Measurements from ENCODE around the gene YPEL5. TPM values are rescaled to one million over a fixed set of nuclear protein-coding genes. Genes with fewer than 3 reads are reported as not detected.

The YPEL5 gene
- total RNA-seq, 1 donor from 2014 or later, result 83.5 TPM

GRCh38 chr2:30209227-30209626 lies 62.4 kb downstream of the YPEL5 start:
- no peaks in the 10 kb centered on the region for H3K9me3 ChIP-seq
- no peak overlapping the region for H3K4me3 ChIP-seq
- no peaks in the 10 kb centered on the region for H3K36me3 ChIP-seq
- no peaks in the 10 kb centered on the region for H3K27me3 ChIP-seq
- intact Hi-C loops (cut with DNase I), result loop anchor here (5.0 kb wide), 1 partner anchor 498 kb away; no protein-coding TSS in a partner anchor
- H3K4me1 ChIP-seq, result no peaks in the 10 kb centered on the region
- H3K27ac ChIP-seq, result no peak overlapping the region
- no peak for DNase-seq (ENCODE audit: extremely low spot score in 2 of 2)
- no peak for TF ChIP-seq POLR2A (IDR thresholded peaks at IDR 0.05)
- no peak for TF ChIP-seq POLR2AphosphoS5 (IDR thresholded peaks at IDR 0.05; ENCODE audit: insufficient read depth in 1 of 2, low read depth in 1 of 2)
- no peak for TF ChIP-seq CTCF (IDR thresholded peaks at IDR 0.05)

Small RNA genes within 50 kb of the gene (small RNA-seq; reads per million reads assigned to genes)
- not detected for gene SNORA10B

Other genes starting within 250 kb of the YPEL5 start
- 0.74 TPM for gene ALK, start 225.4 kb upstream of the YPEL5 start, total RNA-seq
- 28.0 TPM for gene LBH, start 84.5 kb downstream of the YPEL5 start, total RNA-seq

Data from vagina (tissue), 2 donors.